Measurements from ENCODE around the gene MLST8. TPM values are rescaled to one million over a fixed set of nuclear protein-coding genes. Genes with fewer than 3 reads are reported as not detected.
A peak's percentile ranks its signal among the peaks of the same experiment; 100 is the strongest.
"Not testable (repeated sequence)": the region's sequence is repeated elsewhere in the genome, so short reads cannot be mapped to it uniquely, and the experiment has no call there.

Gene MLST8
- total and polyA plus RNA-seq, 4 donors = 11.1 to 26.7 (median 20.2) TPM

GRCh38 chr16:2200313-2200712, 4.9 kb upstream of the MLST8 start (continued):
- no peak for TF ChIP-seq CTCF (IDR thresholded peaks at IDR 0.05; ENCODE audit: low read depth, low read length, missing input control)
- TF ChIP-seq REST (IDR thresholded peaks at IDR 0.05) = no peak
- TF ChIP-seq JUND (IDR thresholded peaks at IDR 0.05) = no peak
- no peak for TF ChIP-seq ATF3 (IDR thresholded peaks at IDR 0.05)
- TF ChIP-seq RXRA (IDR thresholded peaks at IDR 0.05) = no peak

- H3K9ac ChIP-seq (ENCODE audit: low read depth in 1 of 2, low read length in 2 of 2); DNase-seq (ENCODE audit: low spot score); H3K27ac ChIP-seq (ENCODE audit: low read depth in 1 of 2, low read length in 2 of 2); H3K4me3 ChIP-seq (ENCODE audit: low read depth in 1 of 3, low read length in 3 of 3); H3K27me3 ChIP-seq (ENCODE audit: control insufficient read depth in 4 of 4, insufficient read depth in 4 of 4, low read length in 3 of 4); H3K9me3 ChIP-seq (ENCODE audit: control insufficient read depth in 4 of 4, low read length in 3 of 4): not testable (repeated sequence)
- WGBS = 94% methylated on average over 8 of the region's 8 CpGs
- H3K4me1 ChIP-seq (ENCODE audit: control insufficient read depth in 4 of 4, insufficient read depth in 4 of 4, low read length in 3 of 4) = peaks cover 4 to 19% (median 10%) of the 10 kb centered on the region in 4 donors
- H3K36me3 ChIP-seq (ENCODE audit: control insufficient read depth in 4 of 4, insufficient read depth in 3 of 4, low read depth in 1 of 4, low read length in 3 of 4) = peaks cover 0 to 11% (median 2%) of the 10 kb centered on the region in 4 donors
These were observed 2.0 kb upstream of the MLST8 start for GRCh38 chr16:2203119-2203688.

GRCh38 chr16:2204416-2205103, 694 bp upstream of the MLST8 start:
- WGBS = 86% methylated on average over 13 of the region's 13 CpGs
- Histone ChIP-seq H3K4me1 (ENCODE audit: control insufficient read depth in 4 of 4, insufficient read depth in 4 of 4, low read length in 3 of 4) (peaks cover 4 to 19% (median 10%) of the 10 kb centered on the region in 4 donors), H3K36me3 (ENCODE audit: control insufficient read depth in 4 of 4, insufficient read depth in 3 of 4, low read depth in 1 of 4, low read length in 3 of 4) (peaks cover 0 to 21% (median 5%) of the 10 kb centered on the region in 4 donors), H3K4me3 (ENCODE audit: low read depth in 1 of 3, low read length in 3 of 3) (peak overlapping the region; percentile 33 to 85 (median 76)), H3K9ac (ENCODE audit: low read depth in 1 of 2, low read length in 2 of 2) (no peak overlapping the region), H3K27ac (ENCODE audit: low read depth in 1 of 2, low read length in 2 of 2) (peak overlapping the region; percentile 80 to 98), H3K9me3 (ENCODE audit: control insufficient read depth in 4 of 4, low read length in 3 of 4) (no peaks in the 10 kb centered on the region), H3K27me3 (ENCODE audit: control insufficient read depth in 4 of 4, insufficient read depth in 4 of 4, low read length in 3 of 4) (no peaks in the 10 kb centered on the region)
- DNase-seq (ENCODE audit: low spot score) = no peak
- TF ChIP-seq REST (IDR thresholded peaks at IDR 0.05) (no peak), EGR1 (IDR thresholded peaks at IDR 0.05; ENCODE audit: low read depth in 2 of 2) (no peak), HNF4A (conservative IDR thresholded peaks at IDR 0.05) (no peak)

Measured in liver (tissue), 9 donors.